VCaP (cell line): ENCODE results near the gene PFDN2.

Source experiments
- H3K27ac ChIP-seq: fragments of 450-650 bp; 2 replicates; pipeline ENCODE4 v1.5.1; 2017
- TF ChIP-seq, protein P1 (sequence below): fragments of 450-650 bp; conservative IDR thresholded peaks from 2 replicates; pipeline ENCODE4 v1.5.1; 2017; ENCODE audit warnings: mild to moderate bottlenecking, moderate library complexity

The PFDN2 gene

DNA sequence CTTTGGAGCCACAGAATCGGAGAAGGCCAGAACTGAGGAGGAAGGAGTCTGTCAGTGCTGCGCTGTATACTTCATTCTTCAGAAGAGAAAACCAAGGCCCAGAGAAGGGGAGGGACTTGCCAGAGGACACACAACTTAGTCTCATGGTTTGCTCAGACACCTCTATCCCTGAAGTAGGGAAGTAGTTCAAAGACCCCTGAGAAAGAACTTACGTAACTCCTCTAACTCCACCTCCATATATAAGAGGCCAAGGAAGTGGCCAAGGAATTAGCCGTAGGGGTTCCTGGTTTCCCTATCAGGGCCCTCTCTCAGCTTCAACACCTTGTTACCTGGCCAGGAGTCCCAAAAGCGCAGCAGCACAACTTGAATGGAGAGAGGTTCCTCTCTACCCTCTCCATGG is 27.9 kb downstream of the PFDN2 start:
- TF ChIP-seq, protein P1, sequence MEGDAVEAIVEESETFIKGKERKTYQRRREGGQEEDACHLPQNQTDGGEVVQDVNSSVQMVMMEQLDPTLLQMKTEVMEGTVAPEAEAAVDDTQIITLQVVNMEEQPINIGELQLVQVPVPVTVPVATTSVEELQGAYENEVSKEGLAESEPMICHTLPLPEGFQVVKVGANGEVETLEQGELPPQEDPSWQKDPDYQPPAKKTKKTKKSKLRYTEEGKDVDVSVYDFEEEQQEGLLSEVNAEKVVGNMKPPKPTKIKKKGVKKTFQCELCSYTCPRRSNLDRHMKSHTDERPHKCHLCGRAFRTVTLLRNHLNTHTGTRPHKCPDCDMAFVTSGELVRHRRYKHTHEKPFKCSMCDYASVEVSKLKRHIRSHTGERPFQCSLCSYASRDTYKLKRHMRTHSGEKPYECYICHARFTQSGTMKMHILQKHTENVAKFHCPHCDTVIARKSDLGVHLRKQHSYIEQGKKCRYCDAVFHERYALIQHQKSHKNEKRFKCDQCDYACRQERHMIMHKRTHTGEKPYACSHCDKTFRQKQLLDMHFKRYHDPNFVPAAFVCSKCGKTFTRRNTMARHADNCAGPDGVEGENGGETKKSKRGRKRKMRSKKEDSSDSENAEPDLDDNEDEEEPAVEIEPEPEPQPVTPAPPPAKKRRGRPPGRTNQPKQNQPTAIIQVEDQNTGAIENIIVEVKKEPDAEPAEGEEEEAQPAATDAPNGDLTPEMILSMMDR, result no peak
- peak overlapping the region; percentile 79 for H3K27ac ChIP-seq

DNA sequence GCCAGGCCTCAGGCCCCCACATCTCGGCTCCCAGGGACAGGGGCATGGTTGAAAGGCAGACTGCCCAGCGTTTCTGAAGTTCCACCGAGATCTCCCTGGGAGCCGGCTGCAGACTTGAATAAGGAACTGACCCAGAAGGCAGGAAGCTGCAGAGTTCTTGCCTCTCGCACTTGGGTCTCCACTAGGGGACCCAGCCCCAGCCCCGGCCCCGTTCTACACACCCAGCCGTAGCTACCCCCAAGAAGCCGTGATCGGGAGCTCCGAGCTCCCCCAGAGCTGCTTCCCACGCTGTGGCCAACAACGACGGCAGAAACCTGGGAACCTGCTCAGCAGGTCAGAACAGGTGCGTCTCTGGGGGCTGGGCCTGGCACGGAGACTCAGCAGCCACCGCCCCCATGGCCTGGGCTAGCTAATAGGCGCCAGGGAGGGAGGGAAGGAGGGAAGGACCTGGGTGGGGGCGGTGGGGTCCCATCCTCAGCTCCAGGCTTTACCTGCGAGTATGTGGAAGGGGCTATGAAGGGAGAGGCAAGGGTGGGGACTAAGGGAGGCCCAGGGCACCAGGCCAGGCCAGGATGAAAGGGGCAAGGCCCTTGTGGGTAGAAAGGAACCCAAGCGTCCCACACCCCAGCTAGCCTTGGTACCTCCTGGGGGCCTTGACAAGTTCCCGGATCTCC is 28.4 kb downstream of the PFDN2 start, which contains the start of gene NECTIN4:
TSS of gene NECTIN4 (minus strand) at position 308 of the 674 bp plus-strand sequence. CDS start at position 46, 262 bp downstream.
- H3K27ac ChIP-seq, result peak within 1 kb of the TSS; percentile 79
- TF ChIP-seq, protein P1, result peak; percentile 20; the same call in 1 of the 2 replicates

DNA sequence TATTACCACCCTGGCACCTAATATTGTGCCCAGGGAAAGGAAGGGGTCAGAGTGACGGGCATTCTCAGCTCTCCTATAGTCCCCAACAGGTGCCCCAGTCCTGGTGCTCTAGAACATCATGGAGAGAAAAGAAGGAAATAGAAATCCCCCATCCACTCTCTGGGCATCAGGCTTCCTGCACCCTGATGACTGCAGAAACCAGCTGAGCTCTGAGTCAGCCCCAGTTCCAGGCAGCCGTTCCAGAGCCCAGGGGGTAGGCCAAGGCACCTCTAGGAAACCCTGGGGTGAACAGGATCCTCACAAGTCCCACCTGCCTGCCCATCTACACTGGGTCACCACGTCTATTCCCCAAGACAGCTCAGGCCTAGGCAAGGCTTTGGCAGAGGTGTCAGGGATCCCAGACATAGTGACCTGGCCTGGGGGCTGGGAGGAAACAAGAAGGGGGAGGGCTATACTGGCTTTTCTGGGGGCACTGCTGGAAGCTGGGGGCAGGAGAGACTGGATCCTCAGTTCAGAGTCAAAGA is 29.2 kb downstream of the PFDN2 start:
- TF ChIP-seq, protein P1, result no peak
- peak overlapping the region; percentile 79 for H3K27ac ChIP-seq

DNA sequence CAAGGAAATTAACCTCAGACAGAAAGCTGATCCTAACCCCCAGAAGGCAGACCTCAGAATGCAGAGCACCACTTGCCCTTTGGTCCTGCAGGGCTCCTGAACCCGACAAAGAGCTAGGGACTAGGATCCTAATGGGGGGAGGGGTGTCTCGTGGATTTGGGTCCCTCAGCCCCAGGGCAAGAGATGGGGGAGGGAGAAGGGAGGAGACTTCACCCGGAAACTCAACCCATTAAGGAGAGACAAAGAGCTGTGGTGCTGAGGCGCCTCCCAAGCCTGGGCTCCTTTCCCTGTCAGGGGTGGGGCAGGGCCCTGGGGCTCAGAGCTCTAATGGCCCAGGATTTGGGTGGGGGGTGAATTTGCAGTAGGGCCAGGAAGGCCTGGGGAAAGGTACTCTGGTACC is 31.4 kb downstream of the PFDN2 start:
- H3K27ac ChIP-seq, result no peak overlapping the region
- TF ChIP-seq, protein P1, result no peak

DNA sequence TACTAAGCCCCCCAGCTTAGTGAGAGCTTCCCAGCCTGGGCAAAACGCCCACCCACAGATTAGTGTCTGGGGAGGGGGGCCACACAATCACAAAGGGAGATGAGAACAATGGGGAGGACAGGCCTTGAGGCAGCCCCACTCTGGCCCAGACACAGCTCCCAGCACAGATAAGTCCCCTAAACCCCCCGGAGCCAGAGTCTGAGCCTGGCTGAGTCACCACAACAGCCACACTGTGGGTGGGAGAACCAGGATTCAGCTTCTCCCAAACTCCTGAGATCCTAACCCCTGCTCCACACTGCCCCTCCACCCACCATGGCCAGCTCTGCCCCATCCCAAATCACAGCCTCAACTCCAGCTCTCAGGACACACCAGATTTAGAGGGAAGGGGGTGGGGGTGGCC is 32.7 kb downstream of the PFDN2 start:
- no peak overlapping the region for H3K27ac ChIP-seq
- TF ChIP-seq, protein P1, result no peak

DNA sequence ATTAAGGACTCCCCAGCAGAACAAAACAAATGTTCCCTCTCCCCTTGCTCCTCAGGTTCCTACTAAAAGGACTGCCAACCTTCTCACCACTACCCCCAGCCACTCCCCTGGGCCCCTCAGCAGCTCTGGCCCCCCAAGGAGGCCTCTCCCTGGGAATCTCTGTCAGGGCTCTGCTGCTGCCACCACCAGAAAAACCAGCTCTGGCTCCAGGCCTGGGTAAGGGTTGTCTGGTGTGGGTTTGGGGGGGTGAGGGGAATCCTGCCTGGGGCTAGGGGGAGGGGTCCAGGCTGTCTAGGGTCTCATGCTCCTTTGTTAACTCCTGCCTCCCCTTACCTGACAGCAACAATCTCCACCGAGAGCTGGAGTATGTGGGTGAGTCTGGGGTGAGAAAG is 33.2 kb downstream of the PFDN2 start:
- TF ChIP-seq, protein P1, result no peak
- no peak overlapping the region for H3K27ac ChIP-seq

DNA sequence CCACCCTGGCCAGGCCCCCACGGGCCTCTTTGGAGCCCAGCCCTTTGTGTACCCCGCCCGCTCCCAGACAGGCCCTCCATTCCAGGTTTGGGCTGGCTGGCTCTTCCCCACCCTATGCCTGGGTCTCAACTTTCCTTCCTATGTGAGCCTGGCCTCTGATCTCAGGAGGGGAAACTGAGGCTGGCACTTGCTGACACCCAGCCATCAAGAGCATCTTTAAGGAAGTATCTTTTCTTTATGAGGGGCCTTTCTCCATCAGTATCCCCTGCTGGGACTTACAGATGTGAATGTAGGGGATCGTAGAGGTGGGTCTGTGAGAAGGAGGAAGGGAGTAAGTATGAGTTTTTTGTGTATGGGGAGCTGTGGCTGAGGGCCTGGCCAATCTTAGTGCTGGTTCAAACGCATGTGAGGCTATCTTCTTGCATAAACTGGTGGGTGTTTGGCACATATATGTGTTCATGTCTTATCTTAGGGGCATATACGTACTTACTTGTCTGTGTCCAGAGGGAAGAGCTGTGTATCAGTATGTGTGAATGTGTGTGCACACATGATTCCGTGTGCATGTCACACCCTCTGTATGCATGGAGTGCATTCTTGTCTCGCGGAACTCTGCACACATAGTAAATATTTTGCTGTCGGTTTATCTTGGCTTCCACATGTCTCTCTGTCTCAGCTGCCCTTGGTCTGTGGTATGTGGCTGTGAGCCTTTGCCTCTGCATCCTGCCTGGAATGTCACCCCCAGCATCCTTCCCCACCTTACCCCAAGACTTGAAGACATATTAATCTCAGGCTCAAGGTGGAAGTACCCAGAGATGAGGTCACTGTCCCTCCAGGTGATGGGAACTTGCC is 33.9 kb downstream of the PFDN2 start:
- H3K27ac ChIP-seq, result no peak overlapping the region
- TF ChIP-seq, protein P1, result no peak
